ENCODE data around the gene TNFRSF17. TPM values are rescaled to one million over a fixed set of nuclear protein-coding genes. Genes with fewer than 3 reads are reported as not detected.
"Not testable (repeated sequence)": the region's sequence is repeated elsewhere in the genome, so short reads cannot be mapped to it uniquely, and the experiment has no call there.

Gene TNFRSF17
- not detected for polyA plus RNA-seq (2013, experiment 1 of 2; ENCODE audit: insufficient read length)
- not detected for polyA plus RNA-seq (2013, experiment 2 of 2; ENCODE audit: insufficient read length)

DNA sequence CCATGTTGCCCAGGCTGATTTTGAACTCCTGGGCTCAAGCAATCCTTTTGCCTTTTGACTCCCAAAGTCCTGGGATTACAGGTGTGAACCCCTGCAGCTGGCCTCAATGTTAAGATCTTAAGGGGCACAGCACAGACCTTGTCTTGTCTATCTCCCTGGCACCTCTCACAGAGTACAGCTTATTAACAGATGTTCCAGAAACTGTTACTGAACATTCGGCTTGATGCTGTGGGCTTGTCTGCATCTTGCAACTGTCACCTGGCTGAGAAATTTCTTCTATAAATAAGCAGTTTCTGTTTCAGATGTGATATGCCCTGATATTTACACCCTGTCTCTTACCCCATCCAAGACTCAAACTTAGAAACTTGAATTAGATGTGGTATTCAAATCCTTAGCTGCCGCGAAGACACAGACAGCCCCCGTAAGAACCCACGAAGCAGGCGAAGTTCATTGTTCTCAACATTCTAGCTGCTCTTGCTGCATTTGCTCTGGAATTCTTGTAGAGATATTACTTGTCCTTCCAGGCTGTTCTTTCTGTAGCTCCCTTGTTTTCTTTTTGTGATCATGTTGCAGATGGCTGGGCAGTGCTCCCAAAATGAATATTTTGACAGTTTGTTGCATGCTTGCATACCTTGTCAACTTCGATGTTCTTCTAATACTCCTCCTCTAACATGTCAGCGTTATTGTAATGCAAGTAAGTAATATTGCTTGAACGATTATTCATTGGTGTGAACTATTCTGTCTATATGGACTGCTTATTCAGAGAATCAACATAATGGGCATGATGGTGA is at the start of gene TNFRSF17:
TSS of gene TNFRSF17 (plus strand) at position 450 of the 791 bp plus-strand sequence. CDS start at position 565, 115 bp downstream.
- no peak for DNase-seq

- peak; percentile 98 for DNase-seq
Measured at GRCh38 chr16:11915644-11916523, 49.1 kb upstream of the TNFRSF17 start, which contains the start of gene GSPT1. Gene GSPT1, minus strand, starts transcription at chr16:11915956. Its CDS starts 236 bp downstream, at chr16:11915720.

GRCh38 chr16:11916524-11917285 is 48.3 kb upstream of the TNFRSF17 start:
- DNase-seq, result peak; percentile 17

GRCh38 chr16:11924046-11924445 is 41.0 kb upstream of the TNFRSF17 start:
- DNase-seq, result not testable (repeated sequence)

DNA sequence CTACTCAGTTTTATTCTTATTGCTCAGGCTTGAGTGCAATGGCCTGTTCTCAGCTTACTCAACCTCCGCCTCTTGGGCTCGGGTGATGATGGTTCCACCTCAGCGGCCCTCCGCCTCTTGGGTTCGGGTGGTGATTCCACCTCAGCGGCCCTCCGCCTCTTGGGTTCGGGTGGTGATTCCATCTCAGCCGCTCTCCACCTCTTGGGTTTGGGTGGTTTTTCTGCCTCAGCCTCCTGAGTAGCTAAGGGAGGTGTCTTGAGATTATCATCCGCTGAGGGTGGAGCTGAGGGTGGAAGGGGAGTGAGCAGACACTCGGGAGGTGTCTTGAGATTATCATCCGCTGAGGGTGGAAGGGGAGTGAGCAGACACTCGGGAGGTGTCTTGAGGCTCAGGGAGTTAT is 37.7 kb upstream of the TNFRSF17 start:
- DNase-seq, result not testable (repeated sequence)

GRCh38 chr16:11941945-11942344 is 23.1 kb upstream of the TNFRSF17 start, which contains the start of gene NPIPB2:
Gene NPIPB2, minus strand, starts transcription at chr16:11942045. Its CDS starts 0 bp downstream, at chr16:11942045.
- DNase-seq, result not testable (repeated sequence)

- DNase-seq, result no peak
Measured at GRCh38 chr16:11946433-11946832, 18.6 kb upstream of the TNFRSF17 start.

DNA sequence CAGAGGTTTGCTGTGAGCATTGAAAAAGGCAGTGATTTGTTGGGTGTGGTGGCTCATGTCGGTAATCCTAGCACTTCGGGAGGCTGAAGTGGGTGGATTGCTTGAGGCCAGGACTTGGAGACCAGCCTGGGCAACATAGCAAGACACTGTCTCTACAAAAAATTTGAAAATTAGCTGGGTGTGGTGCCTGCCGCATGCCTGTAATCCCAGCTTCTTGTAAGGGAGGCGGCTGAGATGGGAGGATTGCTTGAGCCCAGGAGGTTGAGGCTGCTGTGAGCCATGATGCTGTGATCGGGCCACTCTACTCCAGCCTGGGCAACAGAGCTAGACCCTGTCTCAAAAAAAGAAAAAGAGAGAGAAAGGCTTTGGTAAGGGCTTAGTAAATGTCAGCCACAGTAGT is 16.2 kb upstream of the TNFRSF17 start:
- DNase-seq, result no peak

DNA sequence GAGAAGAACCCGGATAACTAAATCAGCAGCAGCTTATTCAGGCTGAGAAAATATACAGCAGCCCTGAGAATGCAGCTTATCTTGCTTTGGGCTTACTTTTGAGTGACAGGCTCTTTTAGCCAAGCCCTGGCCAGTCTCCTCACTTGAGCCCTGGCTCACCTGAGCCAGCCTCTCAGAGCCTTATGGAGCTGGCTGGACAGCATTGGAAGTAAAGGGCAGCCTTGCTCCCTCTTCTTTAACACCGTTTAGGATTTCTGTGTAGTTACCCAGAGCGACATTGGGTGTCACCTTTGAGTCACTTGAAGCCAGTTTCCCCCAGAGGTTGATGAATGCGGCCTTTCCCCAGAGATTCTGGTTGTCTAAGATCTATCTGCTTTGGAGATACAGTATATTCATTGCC is 15.5 kb upstream of the TNFRSF17 start:
- DNase-seq, result peak; percentile 59

- DNase-seq, result no peak
Measured at GRCh38 chr16:11950388-11950787, 14.6 kb upstream of the TNFRSF17 start.

DNA sequence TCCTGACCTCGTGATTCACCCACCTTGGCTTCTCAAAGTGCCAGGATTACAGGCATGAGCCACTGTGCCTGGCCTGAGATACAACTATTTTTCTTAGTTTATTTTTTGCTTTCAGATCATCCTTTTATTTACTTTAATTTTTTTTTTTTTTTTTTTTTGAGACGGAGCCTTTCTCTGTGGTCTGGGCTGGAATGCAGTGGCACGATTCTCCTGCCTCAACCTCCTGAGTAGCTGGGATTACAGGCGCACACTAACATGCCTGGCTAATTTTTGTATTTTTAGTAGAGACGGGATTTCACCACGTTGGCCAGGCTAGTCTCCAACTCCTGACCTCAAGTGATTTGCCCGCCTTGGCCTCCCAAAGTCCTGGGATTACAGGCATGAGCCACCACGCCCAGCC is 11.4 kb upstream of the TNFRSF17 start:
- DNase-seq, result not testable (repeated sequence)

DNA sequence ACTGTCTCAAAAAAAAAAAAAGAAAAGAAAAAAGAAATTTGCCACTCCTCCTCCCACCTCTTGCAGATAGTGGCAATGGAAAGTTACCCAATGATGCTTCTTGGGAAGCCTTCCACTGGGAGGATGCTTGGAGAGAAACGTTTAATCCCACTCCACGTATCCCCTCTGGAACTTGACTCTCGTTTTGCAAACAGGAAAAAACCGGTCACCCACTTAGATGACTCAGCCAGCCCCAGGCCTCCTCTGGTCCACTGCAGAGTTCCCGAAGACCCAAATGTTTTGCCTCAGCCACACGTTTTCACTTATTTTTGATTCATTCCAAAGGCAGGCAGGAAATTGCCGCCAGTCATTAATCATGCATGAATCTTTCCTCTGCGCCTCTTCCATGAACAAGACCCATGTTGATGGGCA is 9.3 kb upstream of the TNFRSF17 start:
- peak; percentile 98 for DNase-seq

DNA sequence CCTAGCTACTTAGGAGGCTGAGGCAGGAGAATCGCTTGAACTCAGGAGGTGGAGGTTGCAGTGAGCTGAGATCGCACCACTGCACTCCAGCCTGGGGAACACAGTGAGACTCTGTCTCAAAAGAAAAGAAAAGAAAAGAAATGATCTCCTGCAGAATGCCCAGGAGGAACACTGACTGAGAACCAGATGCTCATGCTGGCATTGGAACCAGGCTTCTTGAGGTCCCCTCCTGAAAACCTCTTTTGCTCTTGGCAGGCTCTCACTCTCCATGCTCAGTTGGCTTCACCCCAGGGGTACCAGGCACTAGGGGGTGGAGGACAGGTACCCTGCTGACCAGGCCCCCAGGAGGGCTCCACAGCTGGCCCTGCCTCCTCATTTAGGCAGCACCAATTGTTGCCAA is 8.5 kb upstream of the TNFRSF17 start:
- no peak for DNase-seq

- peak; percentile 31 for DNase-seq
Measured at GRCh38 chr16:11957591-11958395, 7.2 kb upstream of the TNFRSF17 start.

DNA sequence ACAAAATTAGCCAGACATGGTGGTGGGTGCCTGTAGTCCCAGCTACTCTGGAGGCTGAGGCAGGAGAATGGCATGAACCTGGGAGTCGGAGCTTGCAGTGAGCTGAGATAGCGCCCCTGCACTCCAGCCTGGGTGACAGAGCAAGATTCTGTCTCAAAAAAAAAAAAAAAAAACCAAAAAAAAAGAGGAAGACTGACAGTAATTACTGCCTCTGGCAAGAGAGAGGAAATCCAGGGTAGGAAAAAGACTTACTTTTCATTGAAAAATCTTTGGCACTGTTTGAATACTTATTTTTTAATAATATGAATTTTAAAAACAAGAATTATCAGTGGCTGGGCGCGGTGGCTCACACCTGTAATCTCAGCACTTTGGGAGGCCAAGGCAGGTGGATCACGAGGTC is 2.6 kb upstream of the TNFRSF17 start:
- DNase-seq, result not testable (repeated sequence)

DNA sequence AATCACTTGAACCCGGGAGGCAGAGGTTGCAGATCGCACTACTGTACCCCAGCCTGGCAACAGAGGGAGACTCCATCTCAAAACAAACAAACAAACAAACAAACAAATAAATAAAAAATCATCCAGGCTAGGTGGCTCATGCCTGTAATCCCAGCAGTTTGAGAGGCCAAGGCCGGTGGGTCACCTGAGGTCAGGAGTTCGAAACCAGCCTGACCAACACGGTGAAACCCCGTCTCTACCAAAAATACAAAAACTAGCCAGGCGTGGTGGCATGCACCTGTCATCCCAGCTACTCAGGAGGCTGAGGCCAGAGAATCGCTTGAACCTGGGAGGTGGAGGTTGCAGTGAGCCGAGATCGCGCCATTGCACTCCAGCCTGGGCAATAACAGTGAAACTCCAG is 2.0 kb upstream of the TNFRSF17 start:
- not testable (repeated sequence) for DNase-seq

GRCh38 chr16:11963706-11964105 is 1.3 kb upstream of the TNFRSF17 start:
- DNase-seq, result no peak

DNA sequence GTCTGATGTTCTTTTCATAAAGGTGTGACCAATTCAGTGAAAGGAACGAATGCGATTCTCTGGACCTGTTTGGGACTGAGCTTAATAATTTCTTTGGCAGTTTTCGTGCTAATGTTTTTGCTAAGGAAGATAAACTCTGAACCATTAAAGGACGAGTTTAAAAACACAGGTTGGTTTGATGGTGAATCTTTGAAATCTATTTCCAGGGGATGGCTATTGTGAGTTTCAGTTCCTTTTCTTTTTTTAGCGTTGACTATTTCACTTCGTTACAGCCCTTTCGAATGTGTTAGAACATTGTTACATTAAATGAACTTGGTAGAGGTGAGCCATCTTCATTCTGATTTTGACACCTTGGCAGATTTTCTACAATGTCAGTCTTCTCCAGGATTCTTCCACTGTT is 1.2 kb downstream of the TNFRSF17 start:
- no peak for DNase-seq

GRCh38 chr16:11967195-11967911 is 2.3 kb downstream of the TNFRSF17 start:
- DNase-seq, result no peak

DNA sequence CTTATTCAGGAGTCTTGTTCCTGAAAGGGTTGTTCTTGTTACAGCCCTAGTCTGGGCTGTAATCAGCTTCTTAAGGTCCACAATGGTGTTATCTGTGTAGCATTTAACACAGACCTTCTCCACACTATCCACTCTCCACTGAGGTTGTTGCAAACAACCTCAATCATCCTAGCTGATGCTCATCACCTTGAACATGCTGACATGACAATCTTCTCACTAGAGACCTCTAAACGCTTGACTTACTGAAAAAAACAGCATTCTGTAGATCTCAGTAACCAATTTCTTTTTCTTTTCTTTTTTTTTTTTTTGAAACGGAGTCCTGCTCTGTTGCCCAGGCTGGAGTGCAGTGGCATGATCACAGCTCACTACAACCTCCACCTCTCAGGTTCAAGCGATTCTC is 3.6 kb downstream of the TNFRSF17 start:
- DNase-seq, result no peak

DNA sequence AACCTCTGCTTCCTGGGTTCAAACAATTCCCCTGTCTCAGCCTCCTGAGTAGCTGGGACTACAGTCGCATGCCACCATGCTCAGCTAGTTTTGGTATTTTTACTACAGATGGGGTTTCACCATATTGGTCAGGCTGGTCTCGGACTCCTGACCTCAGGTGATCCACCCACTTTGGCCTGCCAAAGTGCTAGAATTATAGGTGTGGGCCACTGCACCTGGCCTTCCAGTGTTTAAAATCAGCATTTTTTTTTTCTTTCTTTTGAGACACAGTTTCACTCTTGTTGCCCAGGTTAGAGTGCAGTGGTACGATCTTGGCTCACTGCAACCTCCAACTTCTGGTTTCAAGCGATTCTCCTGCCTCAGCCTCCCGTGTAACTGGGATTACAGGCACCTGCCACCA is 5.3 kb downstream of the TNFRSF17 start:
- DNase-seq, result not testable (repeated sequence)
